GM12891 (cell line): ENCODE measurements around the gene PSAPL1.

Experiments
- POLR2A ChIP-seq: IDR thresholded peaks from 2 replicates; pipeline ENCODE4 v1.6.1; 2011; ENCODE audit warnings: low read depth, low read length, control low read depth
- SPI1 ChIP-seq: IDR thresholded peaks from 2 replicates; pipeline ENCODE4 v1.6.1; 2011; ENCODE audit warnings: low read depth, low read length, control low read depth
- TAF1 ChIP-seq: IDR thresholded peaks from 2 replicates; pipeline ENCODE4 v1.6.1; 2011; ENCODE audit warnings: low read depth, low read length, control low read depth

DNA sequence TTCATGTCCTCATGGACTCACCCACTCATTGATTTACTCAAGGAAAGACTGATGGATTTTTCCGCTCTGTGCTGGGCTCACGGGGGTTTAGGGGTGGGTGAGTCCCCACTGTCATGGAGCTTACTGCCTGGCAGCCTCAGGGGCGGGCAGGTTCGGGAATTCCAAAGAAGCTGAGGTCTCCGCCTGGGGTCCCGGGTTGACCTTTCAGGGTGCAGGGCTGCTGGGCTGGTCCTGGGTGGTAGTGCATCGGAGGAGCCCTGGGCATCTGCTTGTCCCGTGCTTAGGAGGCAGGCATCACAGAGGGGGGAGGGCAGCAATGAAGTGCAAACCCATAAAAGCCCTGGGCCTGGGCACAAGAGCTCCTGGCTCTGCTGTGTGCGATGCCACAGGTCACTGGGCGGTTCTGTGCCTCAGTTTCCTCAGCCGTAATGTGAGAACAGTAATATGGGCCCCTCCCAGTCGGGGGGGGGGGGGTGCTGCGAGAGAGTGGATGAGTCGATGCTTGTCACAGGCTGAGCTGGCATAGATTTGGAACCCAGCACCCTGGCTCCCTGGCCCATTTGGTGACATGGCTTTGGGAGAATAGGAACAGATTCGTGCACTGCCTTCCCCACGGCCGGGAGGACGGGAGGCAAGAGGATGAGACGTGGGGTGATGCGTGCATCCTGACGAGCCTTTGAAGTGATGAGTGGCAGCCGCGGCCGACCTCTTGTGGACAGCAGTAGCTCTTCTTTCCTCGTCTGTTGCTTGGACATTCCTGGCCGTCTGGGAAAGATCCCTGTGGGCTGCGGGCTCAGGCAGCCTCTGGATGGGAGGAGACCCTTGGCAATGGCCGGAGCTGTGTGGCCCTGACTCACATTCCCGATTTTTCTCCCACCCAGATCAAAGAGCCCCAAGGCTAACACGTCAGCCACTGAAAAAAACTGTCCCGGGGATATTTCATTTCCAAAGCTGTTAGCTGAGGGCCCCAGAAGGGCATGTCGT, 42.0 kb downstream of the PSAPL1 start:
- no peak for TF ChIP-seq TAF1
- TF ChIP-seq POLR2A: no peak
- TF ChIP-seq SPI1: no peak
